Measurements from ENCODE around the gene TLR9.

Gene TLR9

DNA sequence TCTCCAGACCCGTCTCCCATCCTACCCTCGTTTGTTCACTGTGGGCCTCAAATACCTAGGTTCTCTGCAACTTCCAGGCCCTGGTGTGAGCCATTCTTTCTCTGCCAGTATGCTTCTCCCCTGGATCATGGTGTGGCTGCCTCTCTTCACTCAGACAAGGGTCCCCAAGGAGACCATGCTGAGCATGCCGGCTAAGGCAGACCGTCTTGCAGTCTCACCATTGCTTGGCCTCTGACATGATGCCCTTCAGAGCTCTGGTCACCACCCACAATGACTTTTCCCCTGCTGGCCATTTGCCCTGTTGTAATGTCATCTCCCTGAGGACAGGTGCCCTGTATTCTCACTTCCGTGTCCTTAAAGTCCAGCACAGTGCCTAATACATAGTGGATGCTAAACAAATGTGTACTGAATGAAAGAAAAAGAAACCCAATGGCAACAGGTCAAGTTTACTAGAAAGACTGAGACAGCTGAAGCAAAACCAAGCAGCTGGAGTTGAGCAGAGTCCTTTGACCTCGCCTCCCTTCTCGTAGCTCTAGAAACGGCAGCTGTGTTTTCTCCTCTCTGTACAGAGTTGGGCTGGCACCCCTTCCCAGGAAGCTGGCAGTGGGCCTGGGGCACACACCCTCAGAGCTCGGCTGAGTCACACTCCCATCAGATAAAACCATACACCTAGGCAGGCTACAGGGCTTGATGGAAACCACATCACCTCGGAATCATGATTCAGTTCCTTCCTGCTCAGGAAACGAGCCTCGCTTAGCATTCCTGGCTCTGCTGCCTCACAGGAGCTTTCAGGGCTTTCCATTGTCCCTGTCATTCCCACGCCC, 8.6 kb downstream of the TLR9 start:
- DNase-seq (ENCODE audit: low spot score), result peak; percentile 94

DNA sequence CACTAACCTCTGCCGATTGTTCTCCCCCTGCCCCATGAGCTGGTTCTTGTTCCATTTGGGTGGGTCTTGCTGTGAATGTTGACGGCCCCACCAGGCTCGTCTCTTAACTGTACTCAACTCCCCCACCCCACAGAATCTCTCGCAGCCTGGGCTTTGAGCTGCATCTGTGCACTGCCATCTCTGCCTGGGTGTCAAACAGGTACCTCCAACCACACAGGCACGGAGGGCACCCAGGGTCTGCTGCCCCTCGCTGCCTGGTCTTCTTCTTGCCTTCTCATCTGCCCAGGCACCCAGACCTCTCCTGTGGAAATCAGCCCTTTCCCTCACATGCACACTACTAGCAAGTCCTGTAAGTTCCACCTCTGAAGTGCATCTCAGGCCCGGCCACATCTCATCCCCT, 10.1 kb downstream of the TLR9 start:
- DNase-seq (ENCODE audit: low spot score), result no peak

DNA sequence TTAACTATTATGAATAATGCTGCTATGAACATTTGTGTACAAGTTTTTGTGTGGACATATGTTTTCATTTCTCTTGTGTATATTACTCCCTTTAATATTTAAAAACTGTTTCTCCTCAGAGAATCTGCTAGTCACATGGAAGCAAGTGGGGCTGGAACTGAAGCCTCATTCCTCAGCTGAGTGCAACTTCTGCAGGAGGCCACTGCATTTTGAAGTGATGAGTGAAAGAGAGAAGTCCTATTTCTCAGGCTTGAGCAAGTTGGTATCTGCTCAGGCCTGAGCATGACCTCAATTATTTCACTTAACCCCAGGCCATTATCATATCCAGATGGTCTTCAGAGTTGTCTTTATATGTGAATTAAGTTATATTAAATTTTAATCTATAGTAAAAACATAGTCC, 11.5 kb downstream of the TLR9 start:
- DNase-seq (ENCODE audit: low spot score), result no peak

DNA sequence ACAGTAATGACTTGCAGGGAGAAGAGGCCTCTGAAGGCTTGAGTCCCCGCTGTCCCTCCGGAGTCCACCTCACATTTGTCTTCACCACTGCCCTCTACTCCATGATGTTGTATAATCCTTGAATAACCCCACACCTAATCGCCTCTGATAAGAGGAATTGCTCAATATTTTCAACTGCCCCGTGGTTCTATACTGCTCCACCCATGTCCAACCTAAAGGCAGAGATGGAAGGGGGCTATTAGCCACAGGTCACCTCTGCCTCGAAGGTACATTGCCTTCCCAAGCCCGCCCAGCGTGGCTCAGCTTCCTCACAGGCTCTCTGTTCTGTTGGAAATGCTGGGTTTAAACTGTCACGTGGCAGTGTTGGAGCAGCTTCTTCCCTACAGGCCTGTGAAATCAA, 12.4 kb downstream of the TLR9 start:
- no peak for DNase-seq (ENCODE audit: low spot score)

DNA sequence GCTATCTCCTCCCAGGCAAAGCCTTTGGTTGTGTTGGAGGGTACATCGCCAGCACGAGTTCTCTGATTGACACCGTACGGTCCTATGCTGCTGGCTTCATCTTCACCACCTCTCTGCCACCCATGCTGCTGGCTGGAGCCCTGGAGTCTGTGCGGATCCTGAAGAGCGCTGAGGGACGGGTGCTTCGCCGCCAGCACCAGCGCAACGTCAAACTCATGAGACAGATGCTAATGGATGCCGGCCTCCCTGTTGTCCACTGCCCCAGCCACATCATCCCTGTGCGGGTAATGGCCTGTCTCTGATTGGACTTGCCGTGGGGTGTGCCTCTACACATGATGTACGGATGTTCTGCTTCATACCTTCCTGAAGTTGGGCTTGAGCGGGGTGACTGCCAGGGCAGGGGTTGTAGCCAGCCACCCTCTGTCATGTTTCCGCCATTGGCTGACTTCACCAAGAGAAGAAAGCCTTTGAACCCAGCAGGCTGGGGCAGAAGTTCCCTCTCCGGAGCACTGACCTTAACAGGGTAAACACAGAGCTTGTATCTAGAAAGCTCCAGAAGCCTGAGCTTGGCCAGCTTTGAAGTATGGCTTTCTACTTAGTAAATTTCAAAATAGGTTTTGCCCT, 14.1 kb downstream of the TLR9 start:
- no peak for DNase-seq (ENCODE audit: low spot score)

DNA sequence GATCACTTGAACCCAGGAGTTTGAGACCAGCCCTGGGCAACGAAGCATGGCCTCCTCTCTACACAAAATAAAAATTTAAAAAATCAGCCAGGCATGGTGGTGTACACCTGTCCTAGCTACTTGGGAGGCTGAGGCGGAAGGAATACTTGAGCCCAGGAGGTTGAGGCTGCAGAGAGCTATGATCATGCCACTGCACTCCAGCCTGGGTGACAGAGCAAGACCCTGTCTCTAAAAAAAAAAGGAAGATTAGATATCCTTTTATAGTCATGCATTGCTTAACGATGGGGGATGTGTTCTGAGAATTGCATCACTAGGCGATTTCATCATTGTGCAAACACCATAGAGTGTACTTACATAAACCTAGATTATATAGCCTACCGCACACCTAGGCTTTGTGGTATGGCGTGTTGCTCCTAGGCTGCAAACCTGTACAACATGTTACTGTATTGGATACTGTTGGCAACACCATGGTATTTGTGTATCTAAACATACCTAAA, 14.8 kb downstream of the TLR9 start:
- no peak for DNase-seq (ENCODE audit: low spot score)

DNA sequence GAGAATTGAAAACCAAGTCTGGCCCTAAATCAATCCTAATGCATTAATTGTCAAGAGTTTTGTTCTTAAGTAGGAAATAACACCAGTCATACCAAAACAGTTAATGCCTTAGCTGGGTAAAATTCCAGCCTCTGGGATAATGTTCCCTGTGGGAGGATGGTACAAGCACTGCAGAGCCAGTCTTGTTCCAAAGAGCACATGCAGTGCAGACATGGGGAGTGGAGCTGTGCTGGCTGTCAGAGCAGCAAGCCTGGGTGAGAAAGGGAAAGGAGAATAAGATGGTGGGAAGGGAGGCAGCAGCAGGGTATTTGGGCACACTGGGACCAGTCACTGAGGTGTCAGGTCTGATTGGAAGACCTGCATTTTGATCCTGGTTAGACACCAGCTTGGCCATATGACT, 15.4 kb downstream of the TLR9 start:
- DNase-seq (ENCODE audit: low spot score), result no peak

DNA sequence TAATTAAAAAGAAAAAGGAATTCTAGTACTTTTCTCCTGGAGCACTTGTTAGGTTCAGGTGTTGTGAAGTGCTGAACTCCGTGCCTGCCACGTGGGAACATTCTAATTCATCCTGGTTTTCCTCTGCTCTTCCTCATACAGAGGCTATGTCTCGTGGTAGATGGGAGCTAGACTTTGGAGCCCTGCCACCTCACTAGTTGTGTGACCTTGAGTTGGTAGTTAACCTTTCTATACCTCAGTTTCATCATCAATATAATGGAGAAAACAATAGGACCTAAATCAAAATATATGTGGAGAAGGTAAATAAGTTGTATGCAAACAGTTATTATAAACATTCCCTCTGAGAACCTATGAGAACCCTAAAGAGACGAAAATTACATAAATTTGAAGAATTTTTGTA, 16.9 kb downstream of the TLR9 start:
- DNase-seq (ENCODE audit: low spot score), result no peak

DNA sequence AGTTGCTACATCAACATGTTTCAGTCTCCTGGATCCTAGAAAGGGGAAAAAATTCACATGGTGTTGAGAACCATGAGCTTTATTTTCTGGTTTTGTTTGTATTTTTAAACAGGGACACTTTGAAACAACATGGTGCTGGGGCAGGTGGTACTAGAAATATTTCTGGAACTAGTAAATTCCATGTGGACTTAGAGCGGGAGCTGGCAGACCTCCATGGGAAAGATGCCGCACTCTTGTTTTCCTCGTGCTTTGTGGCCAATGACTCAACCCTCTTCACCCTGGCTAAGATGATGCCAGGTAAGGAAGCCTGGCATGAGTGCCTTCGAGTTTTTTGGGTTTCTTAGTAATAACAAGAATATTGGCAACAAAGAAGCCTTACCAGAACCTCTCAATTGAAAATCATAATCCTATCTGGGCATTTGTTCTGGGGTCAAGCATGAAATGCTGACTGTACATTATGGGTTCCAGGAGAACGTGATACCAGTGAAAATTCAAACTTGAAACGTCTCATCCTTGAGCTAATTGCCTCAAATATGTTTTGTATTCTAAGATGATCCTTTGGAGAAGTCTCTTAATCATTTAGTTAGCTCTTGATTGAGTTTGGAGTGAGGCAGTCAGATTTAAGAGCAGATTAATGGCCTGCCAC, 19.6 kb downstream of the TLR9 start:
- no peak for DNase-seq (ENCODE audit: low spot score)

DNA sequence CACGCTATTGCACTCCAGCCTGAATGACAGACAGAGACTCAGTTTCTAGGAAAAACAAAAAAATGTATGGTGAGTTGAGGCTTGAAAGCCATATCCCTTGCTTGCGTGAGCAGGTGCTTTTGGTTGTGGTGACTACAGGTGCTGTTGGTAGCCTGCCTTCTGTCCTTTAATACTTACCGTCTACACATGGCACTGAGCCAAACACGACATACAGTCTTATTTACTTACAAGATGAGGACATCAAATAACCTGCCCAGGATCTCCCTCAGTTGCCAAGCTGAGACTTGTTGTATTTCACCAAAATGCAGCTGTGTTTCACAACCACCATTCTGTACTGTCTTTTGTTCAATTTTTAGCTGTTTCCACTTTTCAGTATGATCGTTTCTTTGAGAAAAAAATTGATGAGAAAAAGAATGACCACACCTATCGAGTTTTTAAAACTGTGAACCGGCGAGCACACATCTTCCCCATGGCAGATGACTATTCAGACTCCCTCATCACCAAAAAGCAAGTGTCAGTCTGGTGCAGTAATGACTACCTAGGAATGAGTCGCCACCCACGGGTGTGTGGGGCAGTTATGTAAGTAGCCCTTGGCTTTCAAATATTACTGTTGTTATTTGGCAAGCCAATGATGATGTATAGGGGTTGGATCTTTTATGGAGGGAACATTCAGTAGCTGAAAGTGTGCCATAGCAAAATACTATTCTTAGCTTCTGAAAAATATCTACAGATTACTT, 20.9 kb downstream of the TLR9 start:
- DNase-seq (ENCODE audit: low spot score), result no peak

DNA sequence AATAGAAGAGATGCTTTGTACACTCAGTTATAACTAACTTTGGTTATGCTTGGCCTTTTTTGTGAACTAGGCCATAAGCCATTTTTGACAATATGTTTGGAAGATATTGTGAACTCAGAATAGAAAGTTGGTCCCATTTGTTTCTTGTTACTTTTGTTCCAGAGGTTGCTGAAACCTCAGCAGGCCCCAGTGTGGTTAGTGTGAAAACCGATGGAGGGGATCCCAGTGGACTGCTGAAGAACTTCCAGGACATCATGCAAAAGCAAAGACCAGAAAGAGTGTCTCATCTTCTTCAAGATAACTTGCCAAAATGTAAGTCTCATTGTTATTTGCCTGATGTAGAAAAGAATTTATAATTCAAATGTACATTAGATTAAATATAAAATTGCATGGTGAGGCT, 21.7 kb downstream of the TLR9 start:
- no peak for DNase-seq (ENCODE audit: low spot score)

DNA sequence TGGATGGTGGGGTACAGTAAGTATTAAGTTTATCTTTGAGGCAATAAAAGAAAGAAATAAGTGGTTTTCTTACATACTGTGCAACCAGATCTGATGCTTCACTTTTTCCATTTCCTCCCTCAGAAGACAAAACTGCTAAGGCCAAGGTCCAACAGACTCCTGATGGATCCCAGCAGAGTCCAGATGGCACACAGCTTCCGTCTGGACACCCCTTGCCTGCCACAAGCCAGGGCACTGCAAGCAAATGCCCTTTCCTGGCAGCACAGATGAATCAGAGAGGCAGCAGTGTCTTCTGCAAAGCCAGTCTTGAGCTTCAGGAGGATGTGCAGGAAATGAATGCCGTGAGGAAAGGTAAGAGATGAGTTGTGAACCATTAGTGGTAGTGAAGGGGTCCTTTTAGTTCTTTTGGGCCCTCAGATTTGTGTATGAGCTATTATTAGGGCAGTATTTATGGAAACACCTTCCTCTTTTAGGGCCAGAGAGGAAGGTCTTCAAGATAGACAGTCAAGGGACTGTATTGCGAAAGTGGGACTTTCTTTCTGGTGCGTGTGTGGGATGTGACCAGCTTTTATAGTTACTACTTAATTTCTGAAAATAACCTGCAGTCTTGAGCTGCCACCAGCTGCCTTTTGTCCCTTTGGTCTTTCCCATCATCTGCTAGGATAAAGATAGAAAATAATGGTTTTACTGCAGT, 22.9 kb downstream of the TLR9 start:
- no peak for DNase-seq (ENCODE audit: low spot score)

DNA sequence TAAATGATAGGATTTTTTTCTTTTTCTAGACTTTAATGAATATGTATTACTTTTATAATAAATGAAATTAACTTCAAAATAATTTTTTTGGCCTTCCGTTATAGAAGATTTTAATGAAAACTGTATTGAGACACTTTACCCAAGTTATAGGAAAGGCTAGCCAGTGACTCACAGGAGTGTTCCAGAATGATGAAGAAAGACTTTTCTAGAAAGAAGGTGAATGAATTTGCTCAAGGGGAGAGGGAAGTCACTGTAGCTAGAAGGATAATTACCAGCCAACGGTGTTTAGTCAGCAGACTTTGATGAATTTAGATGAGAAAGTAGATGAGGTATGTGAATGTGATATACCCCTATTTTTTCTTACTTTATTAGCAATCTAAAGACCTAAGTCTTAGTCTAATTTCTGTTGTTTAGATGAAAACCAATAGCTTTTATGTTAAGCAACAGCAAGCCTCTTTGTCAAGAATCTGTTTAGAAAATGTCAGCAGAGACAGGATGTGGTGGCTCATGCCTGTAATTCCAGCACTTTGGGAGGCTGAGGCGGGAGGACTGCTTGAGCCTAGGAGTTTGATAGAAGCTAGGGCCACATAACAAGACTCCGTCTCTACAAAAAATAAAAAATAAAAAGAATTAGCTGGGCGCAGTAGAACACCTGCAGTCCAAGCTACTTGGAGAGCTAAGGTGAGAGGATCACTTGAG, 24.3 kb downstream of the TLR9 start:
- DNase-seq (ENCODE audit: low spot score), result no peak

DNA sequence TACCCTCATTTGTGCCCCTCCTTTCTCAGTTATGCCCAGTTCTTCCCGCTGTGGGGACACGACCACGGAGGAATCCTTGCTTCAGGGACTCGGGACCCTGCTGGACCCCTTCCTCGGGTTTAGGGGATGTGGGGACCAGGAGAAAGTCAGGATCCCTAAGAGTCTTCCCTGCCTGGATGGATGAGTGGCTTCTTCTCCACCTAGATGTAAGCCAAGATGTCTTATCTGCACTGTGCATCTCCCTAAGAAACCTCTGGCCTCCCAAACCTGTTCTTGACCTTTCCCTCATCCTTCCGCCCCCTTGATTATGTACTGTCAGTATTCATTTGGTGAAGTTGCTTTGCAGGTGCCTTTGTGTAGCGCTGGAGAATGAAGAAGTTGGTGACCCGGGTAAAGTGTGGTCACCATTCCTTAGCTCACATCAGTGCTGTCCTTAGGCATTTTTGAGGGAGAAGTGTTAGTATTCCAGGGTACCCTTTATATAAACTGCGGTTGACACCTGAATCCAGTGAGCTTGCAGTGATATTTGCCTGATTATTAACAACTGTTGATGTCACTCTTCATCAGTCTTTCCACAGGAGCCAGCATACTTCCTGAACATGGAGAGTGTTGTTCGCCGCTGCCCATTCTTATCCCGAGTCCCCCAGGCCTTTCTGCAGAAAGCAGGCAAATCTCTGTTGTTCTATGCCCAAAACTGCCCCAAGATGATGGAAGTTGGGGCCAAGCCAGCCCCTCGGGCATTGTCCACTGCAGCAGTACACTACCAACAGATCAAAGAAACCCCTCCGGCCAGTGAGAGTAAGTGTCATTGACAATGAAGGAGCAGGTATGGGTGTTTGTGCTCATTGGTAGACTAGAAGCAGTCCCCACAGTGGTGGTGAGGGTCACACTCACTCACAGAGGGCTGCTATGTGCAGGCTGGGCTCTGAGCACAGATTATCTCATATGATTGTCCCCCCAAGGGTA, 26.5 kb downstream of the TLR9 start:
- no peak for DNase-seq (ENCODE audit: low spot score)

DNA sequence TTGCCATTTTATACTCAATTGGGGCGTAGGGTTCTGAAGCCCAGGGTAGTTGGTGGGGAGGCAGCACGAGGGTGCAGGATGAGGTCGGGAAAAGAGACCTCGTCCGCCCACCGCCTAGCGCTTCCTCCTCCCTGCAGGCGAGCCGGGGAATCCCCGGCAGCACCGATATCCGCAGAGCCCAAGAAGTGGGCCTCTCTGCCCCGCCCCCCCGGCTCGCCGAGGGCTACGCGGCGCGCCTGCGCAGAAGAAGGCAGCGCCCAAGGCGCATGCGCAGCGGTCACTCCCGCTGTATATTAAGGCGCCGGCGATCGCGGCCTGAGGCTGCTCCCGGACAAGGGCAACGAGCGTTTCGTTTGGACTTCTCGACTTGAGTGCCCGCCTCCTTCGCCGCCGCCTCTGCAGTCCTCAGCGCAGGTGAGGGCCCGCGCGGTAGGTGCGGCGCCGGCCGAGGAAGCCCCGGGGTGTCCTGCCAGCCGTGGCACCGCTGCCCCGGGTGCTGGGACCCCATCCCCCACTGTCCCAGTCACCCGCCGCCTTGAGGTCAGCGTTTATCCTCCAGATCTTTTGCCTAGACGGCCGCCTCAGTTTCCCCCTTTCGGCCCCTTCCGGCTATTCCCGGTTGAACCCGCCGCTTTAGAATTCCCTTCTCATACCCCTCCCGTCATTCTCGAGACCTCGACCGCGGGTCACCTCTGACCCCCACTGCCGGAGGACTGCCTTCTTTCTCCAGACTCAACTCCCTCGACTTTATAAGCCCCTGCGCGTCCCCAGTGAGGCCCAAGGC, 27.4 kb downstream of the TLR9 start, which contains the start of gene ALAS1:
Gene ALAS1, plus strand, starts transcription at position 319 of the 784 bp plus-strand sequence. CDS start 1,082 bp downstream, outside the sequence.
- DNase-seq (ENCODE audit: low spot score), result peak; percentile 92

DNA sequence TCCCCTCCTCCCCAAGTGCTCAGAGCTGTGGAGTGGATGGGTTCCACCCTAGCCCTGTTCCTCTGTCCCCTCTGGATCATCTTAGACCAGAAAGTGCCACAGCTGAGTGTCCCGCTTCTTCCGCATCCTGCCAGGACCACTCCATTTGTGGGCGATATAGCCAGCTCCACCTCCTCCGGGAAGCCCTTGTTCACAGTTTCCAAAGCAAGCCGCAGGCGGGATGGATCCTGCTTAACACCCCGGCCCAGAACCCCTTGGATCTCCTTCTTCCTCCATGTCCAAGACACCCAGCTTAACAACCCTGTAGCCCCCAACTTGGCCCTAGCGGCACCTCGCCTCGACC, 28.0 kb downstream of the TLR9 start:
- no peak for DNase-seq (ENCODE audit: low spot score)

DNA sequence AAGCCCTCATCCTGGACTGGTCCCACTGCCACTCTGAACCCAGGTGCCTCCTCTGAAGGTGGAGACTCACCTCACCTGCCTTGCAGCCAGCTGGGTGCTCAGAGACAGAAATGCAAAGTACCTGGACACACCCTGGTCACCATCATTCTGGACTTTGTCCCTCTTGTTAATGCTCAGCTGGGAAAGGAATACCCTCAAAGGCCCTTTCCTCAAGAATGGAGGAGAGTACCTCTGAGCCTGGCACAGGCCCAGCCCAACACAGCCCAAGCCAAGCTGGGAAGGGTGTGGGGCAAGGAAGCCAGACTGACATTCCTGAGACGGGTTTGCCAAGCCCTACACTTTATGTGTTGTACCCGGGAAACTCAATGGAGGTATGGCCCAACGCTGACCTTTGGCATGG, 28.5 kb downstream of the TLR9 start:
- peak; percentile 91 for DNase-seq (ENCODE audit: low spot score)

DNA sequence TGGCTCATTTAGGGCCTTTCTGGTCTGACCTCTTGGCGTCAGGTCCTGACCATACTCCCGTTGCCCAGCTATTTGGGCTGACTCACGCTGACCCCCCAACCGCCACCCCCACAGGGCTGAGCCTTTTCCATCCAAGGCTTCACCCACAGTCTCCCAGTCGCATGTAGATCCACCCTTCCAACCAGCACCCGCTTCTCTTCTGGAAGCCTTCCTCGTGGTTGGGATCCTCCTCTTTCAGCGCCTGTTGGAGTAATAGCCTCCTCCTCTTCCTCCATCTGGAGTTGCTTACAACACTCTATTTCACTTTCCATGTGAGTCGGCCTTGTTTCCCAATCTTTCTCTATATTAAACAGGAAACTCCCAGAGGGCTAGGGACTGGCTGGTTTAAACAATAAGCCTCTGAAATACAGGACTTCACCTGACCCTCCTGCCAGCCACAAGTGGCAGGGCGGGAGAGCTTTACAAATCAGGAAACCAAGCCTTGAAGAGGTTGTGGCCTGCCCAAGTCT, 29.6 kb downstream of the TLR9 start:
- no peak for DNase-seq (ENCODE audit: low spot score)

DNA sequence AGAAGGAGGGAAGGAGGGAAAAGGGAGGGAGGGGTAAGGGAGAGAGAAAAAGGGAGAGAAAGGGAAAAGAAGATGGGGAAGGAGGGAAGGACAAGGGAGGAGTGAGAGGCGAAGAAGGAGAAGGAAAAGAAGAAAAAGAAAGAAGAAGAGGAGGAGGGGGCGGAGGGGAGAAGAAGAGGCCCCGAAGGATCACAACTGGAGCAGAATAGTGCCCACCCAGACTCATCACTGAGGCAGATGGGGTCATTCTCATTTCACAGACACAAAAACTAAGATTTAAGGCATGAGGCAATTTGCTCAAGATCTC, 30.2 kb downstream of the TLR9 start:
- DNase-seq (ENCODE audit: low spot score), result no peak

All from LoVo (cell line).